ENCODE measurements around the gene PON2.

DNA sequence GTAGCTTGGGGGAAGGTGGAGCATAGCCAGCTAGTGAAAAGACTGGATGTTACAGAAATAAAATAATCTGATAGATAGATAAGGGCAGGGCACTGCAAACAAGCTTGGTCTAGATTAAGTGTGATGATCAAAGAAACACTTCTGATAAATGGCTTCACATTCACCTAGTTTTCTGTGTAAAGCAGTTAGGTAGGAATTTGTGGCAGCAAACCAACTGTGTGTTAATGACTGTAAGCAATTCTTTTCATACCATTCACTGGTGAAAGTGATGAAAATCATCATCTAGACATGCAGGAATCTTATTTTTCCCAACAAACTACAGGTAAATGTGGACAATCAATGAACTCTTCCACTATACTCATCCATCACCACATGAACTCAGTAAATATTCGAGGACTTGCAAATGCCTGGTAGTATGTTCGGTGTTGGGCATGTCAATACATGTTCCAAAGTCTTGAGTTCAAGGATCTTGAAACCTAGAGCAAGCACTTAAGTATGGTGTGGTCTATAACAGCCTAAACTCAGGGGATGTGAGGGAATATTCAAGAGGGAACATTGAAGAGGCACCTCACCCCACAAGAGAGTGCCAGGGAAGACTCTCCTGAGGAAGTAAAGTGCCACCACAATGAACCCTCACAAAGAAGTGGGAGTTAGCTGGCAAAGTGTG, 59.1 kb downstream of the PON2 start:
- TF ChIP-seq, protein P1, sequence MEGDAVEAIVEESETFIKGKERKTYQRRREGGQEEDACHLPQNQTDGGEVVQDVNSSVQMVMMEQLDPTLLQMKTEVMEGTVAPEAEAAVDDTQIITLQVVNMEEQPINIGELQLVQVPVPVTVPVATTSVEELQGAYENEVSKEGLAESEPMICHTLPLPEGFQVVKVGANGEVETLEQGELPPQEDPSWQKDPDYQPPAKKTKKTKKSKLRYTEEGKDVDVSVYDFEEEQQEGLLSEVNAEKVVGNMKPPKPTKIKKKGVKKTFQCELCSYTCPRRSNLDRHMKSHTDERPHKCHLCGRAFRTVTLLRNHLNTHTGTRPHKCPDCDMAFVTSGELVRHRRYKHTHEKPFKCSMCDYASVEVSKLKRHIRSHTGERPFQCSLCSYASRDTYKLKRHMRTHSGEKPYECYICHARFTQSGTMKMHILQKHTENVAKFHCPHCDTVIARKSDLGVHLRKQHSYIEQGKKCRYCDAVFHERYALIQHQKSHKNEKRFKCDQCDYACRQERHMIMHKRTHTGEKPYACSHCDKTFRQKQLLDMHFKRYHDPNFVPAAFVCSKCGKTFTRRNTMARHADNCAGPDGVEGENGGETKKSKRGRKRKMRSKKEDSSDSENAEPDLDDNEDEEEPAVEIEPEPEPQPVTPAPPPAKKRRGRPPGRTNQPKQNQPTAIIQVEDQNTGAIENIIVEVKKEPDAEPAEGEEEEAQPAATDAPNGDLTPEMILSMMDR (IDR thresholded peaks at IDR 0.05) = no peak
- TF ChIP-seq EZH2 (IDR thresholded peaks at IDR 0.05; ENCODE audit: borderline replicate concordance, insufficient read depth, low read depth, low read length, poor library complexity, severe bottlenecking) = no peak
